Islet precursor cell (in vitro differentiated cells): ENCODE data around the gene HRH2.
"Not testable (repeated sequence)": the region's sequence is repeated elsewhere in the genome, so short reads cannot be mapped to it uniquely, and the experiment has no call there.

Experiments used
- DNase-seq: peaks from one replicate; pipeline ENCODE4 v3.0.0-alpha.2; 2018

HRH2 gene, protein sequence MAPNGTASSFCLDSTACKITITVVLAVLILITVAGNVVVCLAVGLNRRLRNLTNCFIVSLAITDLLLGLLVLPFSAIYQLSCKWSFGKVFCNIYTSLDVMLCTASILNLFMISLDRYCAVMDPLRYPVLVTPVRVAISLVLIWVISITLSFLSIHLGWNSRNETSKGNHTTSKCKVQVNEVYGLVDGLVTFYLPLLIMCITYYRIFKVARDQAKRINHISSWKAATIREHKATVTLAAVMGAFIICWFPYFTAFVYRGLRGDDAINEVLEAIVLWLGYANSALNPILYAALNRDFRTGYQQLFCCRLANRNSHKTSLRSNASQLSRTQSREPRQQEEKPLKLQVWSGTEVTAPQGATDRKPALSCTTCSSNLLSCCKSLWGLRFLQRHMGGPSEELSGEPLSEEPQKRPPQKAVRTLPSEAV

DNA sequence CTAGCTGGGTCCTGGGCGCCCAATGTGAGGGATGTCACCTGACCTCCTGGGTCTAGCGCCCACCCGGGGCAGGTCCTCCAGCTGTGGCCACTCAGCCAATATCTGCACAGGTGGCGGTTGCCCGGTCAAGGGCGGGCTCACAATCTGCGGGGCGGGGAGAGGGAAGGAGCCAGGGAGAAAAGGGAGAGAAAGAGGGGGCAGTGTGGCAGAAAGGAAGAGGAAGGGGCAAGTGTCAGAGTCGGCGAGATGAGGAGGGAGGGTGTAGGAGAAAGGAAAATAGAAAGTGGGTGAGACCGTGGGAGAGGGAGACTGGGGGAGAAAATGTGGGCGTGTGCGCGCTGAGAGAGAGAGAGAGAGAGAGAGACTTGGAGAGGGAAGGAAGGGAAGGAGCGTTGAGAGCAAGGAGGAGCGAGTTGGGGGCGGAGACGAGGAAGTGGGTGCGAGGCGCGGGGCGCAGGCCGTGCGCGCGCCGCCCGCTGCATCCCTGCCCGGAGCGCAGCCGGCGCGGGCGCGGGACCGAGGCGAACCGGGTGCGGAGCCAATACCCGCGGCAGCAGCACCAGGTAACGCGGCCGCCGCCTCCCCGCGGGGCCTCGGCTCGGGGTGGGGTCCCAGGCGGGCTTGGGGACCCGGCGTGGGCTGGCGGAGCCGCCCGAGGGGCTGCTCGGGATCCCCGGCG, at the start of gene HRH2:
HRH2 (plus strand) TSS at position 479 of the 679 bp plus-strand sequence. CDS start 25,163 bp downstream, outside the sequence.
- peak; percentile 64 for DNase-seq

DNA sequence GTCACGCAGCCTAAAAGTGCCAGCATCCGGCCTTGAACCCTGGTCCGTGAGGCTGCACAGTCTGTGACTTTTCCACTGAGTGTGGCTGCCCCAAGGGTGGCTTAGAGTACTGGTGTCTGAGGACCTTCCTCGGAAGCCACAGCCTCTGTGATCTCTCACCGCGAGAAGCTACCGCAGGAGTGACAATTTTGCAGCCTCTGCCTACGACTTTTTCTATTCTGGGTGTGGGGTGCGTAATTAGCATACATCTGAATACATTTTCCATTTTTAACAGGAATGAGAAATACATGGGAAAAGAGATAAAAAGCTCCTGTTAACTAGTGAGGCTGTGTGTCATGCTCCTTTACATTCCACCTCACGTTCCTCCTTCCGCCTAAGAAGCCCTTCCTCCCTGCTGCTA, 48.3 kb upstream of the HRH2 start:
- DNase-seq, result no peak

DNA sequence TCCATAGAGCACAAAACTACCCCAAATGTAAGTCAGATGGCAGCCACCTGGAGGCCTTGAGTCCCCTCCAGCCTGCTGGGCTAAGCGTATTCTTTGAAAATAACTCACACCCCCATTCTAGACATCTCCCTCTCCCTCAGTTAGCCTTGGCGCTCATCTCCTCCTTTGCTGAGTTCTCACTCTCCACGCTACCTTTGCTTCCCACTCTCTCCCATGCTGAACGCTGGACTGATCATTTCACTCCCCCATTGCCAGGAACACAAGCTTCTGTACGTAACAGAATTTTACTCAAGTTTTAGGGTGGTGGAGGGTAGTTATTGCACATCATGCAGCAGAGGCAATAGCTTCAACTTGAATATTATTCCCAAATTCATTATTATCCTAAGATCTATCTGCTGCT, 47.5 kb upstream of the HRH2 start:
- DNase-seq, result no peak

DNA sequence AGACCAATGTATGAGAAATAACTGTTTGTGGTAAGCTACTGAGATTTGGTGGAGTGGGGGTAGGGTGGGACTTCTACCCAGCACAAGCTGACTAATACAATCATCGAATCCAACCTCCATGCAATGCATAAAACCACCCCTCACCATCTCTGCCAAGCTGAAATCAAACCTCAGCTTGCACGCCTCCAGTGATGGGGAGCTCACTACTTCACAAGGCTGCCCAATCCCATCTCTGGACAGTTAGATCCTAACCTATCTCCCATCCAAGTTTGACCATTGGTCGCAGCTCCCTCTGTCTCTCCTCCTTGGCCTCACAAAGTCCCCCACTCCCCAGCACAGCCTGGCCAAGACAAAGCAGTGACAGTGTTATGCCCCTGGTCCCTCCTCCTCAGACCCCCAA, 47.0 kb upstream of the HRH2 start:
- DNase-seq, result no peak

DNA sequence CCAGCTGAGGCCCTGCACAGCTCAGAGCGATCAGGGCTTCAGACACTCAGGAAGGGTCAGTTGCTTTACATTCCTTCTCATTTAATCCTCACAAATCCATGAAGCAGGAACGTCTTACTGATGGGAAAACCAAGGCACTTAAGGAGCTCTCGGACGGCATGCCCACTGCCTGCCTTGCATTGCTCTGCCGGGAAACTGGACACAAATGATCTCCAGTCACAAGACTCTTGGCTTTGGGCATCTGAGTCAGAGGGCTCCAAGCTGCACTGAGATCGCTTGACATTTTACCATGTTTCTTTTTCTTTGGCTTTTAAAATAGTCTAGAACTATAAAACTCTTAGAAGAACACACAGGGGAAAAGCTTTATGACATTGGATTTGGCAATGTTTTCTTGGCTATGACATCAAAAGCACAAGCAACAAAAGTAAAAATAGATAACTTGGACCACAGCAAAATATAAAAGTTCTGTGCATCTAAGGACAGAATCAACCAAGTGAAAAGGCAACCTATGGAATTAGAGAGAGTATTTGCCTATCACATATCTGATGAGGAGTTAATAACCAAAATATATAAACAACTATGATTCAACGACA, 43.6 kb upstream of the HRH2 start:
- DNase-seq, result no peak

DNA sequence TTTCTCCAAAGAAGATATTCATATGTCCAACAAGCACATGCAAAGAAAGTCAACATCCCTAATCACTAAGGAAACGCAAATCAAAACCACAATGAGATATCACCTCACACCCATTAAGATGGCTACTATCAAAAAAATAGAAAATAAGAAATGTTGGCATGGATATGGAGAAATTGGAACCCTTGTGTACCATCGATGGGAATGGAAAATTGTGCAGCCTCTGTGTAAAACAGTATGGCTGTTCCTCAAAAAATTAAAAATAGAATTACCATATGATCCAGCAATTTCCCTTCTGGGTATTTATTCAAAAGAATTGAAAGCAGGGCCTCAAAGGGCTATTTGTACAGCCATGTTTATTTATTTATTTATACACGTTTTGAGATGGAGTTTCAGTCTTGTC, 43.0 kb upstream of the HRH2 start:
- no peak for DNase-seq

DNA sequence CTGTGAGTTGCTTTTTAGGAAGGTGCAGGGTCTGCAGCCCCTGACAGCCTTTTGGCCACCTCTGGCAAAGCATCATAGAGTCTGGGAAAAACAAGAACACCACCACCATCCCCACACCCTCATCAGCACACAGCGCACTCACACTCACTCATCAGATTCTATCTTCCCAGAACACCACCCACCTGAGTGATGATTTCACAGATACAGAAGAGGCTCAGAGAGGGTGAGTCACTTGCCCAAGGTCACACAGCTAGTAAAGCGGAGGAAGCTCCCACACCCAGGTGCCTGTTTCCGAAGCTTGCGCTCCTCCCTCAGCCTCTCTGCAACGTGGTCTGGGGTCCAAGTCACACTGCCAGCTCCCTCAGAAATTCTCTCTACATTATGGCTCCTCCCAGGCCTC, 41.8 kb upstream of the HRH2 start:
- no peak for DNase-seq

DNA sequence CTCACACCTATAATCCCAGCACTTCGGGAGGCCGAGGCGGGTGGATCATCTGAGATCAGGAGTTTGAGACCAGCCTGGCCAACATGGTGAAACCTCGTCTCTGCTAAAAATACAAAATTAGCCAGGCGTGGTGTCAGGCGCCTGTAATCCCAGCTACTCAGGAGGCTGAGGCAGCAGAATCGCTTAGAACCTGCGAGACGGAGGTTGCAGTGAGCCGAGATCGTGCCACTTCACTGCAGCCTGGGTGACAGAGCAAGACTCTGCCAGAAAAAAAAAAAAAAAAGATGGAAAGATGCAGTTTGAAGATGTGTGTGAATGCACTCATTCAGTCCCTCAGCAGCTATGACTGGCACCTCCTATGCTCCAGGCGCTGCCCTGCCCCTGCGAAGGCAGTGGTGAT, 41.3 kb upstream of the HRH2 start:
- not testable (repeated sequence) for DNase-seq

DNA sequence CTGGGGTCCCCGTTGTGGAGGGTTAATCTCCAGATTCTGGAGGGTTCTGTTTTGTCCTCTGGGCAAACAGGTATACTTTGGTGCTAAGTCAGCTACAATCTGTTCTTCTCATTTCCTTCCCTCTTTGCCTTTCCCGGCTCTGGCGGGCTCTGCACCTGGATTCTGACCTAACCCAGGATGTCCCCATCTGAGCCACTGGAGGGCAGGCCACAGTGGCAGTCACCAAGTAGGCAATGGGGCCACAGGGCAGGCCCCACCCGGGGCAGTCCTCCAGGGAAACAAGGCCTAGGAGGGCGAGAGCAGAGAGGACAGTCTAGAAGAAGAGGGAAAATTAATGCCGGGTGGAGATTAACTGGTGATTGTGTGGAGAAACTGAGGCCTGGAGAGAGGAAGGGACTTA, 40.4 kb upstream of the HRH2 start:
- DNase-seq, result no peak

DNA sequence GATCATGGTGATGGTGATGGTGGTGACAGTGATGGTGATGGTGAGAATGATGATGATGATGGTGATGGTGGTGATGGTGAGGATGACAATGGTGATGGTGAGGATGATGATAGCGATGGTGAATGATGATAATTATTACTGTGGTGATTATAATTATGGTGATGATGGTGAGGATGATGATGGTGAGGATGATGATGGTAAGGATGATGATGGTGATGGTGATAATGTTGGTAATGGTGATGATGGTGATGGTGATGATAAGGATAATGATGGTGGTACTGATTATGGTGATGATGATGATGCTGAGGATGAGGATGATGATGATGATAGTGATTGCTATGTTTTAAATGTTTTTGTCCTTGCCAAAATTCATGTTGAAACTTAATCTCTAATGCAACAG, 37.3 kb upstream of the HRH2 start:
- DNase-seq, result no peak

DNA sequence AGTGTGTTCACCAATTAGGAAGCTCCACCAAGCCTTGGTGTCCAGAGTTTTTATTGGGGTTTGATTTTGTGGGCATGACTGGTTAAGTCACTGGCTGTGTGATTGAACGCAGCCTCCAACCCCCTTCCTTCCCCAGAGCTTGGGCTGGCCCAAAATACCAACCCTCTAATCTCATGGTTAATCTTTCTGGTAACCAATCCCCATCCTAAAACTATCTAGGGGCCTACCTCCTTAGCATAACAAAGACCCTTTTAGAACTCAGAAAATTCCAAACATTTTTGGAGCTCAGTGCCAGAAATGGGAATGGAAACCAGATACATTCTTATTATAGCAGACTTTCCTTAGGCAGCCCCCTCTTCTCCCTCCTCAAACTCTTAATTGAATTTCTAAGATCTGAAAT, 35.9 kb upstream of the HRH2 start:
- no peak for DNase-seq

DNA sequence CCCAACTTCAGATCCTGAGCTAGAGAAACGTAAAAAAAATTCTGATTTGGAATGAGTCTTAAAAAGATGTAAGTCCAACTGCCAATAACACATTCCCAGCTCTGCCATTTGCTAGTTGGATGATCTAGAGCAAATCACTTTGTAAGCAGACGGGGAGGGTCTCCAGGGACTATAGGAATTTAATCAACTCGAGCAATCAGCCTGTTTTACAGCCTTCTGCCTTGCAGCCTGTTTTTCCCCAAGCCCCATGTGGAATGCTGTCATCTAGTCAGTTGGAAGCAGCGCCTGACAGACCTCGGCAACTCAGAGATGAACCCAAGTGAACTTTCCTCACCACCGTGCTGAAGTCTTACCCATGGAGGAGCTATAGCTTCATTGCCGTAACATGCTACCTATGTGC, 34.8 kb upstream of the HRH2 start:
- peak; percentile 85 for DNase-seq

DNA sequence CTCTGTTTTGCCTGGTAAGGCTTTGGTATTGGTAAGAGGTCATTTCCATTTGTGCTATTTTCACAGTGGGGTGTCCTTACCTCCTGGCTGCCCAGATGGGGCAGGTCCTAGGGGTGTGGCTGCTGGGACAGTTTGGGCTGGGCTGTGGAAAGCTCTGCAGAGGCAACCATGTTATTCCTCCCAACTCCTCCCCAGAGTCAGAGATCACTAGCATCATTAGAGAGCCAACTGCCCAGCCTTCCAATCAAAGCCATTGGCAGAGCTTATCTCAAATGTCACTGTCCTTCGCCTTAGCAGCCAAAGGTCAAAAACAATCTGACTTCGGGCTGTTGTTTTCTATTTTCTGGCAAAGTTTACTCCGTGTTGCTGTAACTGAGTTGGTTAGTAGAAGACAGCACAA, 33.6 kb upstream of the HRH2 start:
- no peak for DNase-seq

DNA sequence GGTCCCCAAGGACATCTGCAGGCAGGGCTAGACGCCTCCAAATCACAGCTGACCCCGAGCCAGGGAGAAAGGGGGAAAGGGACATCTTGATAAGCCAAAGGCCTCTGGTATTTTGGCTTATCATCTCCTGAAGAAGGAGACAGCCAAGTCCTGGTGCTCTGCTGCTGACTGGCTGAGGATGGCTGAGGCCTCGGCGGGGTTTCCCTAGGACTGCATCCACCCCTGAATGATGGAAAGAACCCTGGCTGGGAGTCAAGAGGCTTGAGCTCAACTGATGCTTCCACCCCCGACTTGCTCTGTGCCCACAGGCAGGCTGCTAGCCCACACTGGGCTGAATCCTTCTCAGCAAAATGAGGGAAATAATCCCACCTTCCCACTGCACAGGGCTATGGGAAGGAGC, 30.9 kb upstream of the HRH2 start:
- no peak for DNase-seq

DNA sequence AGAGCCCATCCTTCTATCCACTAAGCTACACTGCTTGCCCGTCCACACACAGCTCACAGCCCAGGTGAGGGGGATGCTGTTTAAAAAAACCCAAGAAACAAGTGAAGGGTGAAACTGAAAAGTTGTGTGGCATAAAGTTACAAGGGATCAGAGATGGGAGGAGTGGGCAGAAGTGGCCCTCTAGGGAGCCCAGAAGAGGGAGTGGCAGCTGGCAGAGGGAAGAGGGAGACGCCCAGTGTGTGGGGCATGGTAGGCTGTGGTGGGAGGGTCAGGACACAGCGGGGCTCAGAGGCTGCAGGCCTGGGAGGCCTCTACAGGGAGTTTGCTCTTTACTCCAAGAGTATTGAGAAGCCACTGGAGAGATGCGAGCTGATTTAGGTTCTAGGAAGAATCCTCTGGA, 30.1 kb upstream of the HRH2 start:
- no peak for DNase-seq

DNA sequence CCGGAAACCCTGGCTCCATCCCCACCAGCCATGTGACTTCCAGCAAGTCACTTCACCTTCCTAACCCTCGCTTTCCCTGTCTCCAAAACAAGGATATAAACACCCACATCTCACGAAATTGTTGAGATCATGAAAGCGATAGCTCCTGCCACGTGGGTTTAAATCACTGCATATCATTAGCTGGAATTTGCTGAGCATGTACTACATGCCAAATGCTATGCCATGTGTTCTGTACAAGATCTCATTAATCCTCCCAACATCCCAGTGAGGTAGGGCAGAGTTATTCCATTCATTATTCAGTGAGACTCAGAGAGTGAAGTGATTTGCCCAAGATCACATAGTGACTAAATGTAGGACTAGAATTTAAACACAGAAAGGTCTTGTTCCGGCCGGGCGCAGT, 29.2 kb upstream of the HRH2 start:
- DNase-seq, result no peak

DNA sequence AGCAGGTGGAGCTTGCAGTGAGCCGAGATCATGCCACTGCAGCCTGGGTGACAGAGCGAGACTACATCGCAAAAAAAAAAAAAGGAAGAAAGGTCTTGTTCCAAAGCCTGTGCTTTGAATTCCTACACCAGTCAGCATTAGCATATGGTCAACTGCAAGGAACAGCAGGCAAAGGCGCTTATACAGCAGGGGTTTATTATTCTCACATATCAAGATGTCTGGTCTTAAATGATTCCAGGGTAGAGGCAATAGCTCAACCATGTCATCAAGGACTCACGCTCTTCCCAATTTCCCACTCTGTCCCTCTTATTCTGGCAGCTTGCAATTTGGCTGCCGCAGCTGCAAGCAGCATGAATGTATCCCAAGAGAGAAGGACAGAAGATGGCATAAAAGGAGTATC, 28.6 kb upstream of the HRH2 start:
- DNase-seq, result no peak

DNA sequence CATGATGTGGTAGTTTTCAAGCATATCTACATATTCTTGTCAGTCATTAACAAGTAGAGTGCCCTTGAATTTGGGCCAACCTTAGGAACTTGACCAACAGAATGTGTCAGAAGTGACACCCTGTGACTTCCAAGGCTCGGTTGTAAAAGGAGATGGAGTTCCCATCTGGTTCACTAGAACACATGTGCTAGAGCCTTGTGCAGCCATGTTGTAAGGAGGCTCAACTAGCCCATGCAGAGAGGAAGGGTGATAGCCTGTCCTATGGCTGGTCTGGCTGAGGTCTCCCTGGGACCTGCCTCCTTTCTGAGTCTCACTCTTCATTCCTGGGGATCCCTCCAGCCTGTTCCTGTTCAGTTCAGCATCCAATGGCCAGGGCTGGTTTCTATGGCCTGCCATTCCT, 28.1 kb upstream of the HRH2 start:
- DNase-seq, result no peak

DNA sequence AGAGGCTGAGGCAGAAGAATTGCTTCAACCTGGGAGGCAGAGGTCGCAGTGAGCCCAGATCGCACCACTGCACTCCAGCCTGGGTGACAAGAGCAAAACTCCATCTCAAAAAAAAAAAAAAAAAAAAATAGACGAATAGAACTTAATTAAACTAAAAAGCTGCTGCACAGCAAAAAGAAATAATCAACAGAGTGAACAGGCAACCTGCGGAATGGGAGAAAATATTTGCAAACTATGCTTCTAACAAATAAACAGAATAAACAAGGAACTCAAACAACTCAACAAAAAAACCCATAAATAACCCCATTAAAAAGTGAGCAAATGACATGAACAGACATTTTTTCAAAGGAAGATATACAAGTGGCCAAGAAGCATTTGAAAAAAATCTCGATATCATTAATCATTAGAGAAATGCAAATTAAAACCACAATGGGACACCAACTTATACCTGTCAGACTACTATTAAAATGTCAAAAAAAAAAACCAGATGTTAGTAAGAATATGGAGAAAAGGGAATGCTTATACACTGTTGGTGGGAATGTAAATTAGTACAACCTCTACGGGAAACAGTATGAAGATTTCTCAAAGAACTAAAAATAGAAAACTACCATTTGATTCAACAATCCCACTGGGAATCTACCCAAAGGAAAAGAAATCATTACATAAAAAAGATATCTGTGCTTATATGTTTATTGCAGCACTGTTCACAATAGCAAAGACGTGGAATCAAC, 21.9 kb upstream of the HRH2 start:
- DNase-seq, result no peak

DNA sequence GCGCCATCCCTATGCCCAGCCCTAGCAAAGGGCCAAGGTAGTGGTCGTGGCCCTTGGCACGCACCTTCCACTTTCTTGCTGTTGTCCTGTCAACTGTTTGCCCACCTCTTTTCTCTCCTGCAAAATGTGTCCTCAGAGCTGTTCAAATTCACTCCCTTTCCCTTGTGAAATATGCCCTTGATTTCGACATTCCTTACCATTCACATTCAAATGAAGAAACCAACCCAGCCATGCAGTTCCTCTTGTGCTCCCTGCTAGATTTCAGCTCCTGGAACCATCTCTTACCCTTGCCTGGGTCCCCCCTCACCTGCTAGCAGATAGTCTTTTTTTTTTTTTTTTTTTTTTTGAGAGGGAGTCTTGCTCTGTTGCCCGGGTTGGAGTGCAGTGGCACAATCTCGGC, 19.6 kb upstream of the HRH2 start:
- DNase-seq, result no peak

DNA sequence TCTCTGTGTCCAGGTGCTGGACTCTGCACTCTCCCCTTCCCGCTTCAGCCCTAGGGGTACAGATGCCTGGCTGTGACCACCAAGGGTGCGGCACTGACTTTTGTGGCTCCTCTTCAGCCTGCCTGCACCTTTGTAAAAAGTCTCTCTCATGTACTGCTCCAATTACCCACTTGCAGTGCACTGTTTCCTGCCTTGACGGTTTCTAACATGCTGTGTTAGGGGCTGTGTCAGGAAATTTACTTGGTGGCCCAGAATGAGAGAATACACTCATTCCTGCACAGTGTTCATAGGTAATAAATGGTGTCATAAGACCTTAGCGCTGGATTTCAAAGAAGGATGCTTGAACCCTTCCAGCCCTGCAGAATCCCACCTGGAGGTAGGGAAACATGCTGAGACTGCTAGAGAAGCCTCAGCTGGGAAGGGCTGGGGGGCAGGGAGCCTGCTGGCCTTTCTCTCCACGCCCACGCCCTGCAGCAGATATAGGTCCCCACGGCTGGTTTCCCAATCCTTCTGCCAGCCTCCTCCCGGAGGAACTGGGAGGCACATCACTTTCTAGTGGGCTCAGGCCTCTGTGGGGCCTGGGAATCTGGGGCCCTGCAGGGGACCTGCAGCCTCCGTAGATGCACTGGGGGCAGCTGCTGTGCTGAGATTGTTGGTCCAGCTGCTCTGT, 17.6 kb upstream of the HRH2 start:
- no peak for DNase-seq

DNA sequence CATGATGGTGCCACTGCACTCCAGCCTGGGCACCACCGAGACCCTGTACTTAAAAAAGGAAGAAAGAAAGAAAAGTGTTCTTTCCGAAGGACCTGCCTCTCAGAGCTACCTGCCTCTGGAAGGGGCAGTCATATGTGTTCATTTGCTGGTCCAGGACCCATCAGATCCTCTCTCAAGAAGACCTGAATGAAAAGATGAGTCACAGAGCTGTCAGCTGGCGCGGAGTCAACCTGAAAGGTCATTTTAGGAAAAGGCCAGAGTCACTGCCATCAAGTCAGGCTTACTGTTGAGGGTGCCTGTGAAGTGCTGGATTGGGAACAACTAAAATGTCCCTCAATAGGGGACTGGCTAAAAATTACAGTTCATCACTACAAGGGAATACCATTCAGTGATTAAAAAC, 14.9 kb upstream of the HRH2 start:
- no peak for DNase-seq

DNA sequence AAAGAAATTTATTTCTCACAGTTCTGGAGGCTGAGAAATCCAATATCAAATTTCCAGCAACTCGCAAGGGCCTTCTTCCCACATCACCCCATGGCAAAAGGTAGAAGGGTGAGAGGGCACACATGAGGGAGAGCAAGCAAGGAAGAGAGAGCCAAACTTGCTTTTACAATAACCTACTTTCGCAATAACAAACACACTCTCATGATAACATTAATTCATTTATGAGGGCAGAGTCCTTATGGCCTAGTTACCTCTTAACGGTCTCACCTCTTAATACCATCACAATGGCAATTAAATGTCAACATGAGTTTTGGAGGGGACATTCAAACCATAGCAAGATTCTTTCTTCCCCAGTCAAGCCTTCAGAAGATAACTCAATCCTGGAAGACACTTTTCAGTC, 11.6 kb upstream of the HRH2 start:
- DNase-seq, result no peak
